NCI-H2227 treated with DMSO at 0.1 percent for 48 hours (cell line): ENCODE data around the gene BTN2A1.
A peak's percentile ranks its signal among the peaks of the same experiment; 100 is the strongest.
"Not testable (repeated sequence)": the region's sequence is repeated elsewhere in the genome, so short reads cannot be mapped to it uniquely, and the experiment has no call there.

Experiments used
- DNase-seq: peaks from one replicate; lab custom pipeline; 2025; lab: John Stamatoyannopoulos, UW

Gene BTN2A1

GRCh38 chr6:26432627-26433201 is 25.0 kb upstream of the BTN2A1 start:
- DNase-seq, result no peak

GRCh38 chr6:26433680-26434079 is 24.1 kb upstream of the BTN2A1 start:
- DNase-seq, result not testable (repeated sequence)

- no peak for DNase-seq
These were observed 21.7 kb upstream of the BTN2A1 start for GRCh38 chr6:26436018-26436417.

GRCh38 chr6:26437550-26437949 is 20.2 kb upstream of the BTN2A1 start:
- DNase-seq, result no peak

GRCh38 chr6:26438000-26438399 is 19.8 kb upstream of the BTN2A1 start:
- DNase-seq, result no peak

GRCh38 chr6:26439151-26440125 is 18.3 kb upstream of the BTN2A1 start:
- peak; percentile 19 for DNase-seq

GRCh38 chr6:26440977-26441358 is 16.8 kb upstream of the BTN2A1 start:
- DNase-seq, result no peak

- no peak for DNase-seq
These were observed 15.8 kb upstream of the BTN2A1 start for GRCh38 chr6:26441977-26442376.

GRCh38 chr6:26445934-26446667 is 11.7 kb upstream of the BTN2A1 start:
- no peak for DNase-seq

GRCh38 chr6:26447257-26447656 is 10.5 kb upstream of the BTN2A1 start:
- no peak for DNase-seq

- no peak for DNase-seq
These were observed 7.5 kb upstream of the BTN2A1 start for GRCh38 chr6:26450240-26450639.

- DNase-seq, result no peak
These were observed 5.0 kb upstream of the BTN2A1 start for GRCh38 chr6:26452631-26453235.

GRCh38 chr6:26454631-26455030 is 3.1 kb upstream of the BTN2A1 start:
- no peak for DNase-seq

GRCh38 chr6:26455357-26455970 is 2.3 kb upstream of the BTN2A1 start:
- DNase-seq, result no peak

GRCh38 chr6:26457264-26457805 is 420 bp upstream of the BTN2A1 start:
- DNase-seq, result no peak

GRCh38 chr6:26459023-26459810 is 1.5 kb downstream of the BTN2A1 start:
- no peak for DNase-seq

GRCh38 chr6:26461353-26461752 is 3.6 kb downstream of the BTN2A1 start:
- DNase-seq, result not testable (repeated sequence)

- no peak for DNase-seq
These were observed 6.3 kb downstream of the BTN2A1 start for GRCh38 chr6:26464014-26464413.

- no peak for DNase-seq
These were observed 6.8 kb downstream of the BTN2A1 start for GRCh38 chr6:26464416-26465131.

GRCh38 chr6:26465776-26466175 is 8.0 kb downstream of the BTN2A1 start:
- no peak for DNase-seq
